GM19455 (cell line): Measurements from ENCODE around the gene ZDHHC11B.
"Not testable (repeated sequence)": the region's sequence is repeated elsewhere in the genome, so short reads cannot be mapped to it uniquely, and the experiment has no call there.

Experiments used
- ATAC-seq: cut with Tn5 transposase; IDR thresholded peaks from one replicate; pipeline ENCODE4 v1.9.1; 2021; ENCODE audit not compliant: unreplicated experiment

ZDHHC11B gene

GRCh38 chr5:754143-754632, 30.3 kb downstream of the ZDHHC11B start:
- ATAC-seq = not testable (repeated sequence)

- ATAC-seq = not testable (repeated sequence)
Measured at GRCh38 chr5:753567-754142, 30.9 kb downstream of the ZDHHC11B start.

- not testable (repeated sequence) for ATAC-seq
Measured at GRCh38 chr5:752532-753115, 31.9 kb downstream of the ZDHHC11B start.

GRCh38 chr5:751992-752391, 32.5 kb downstream of the ZDHHC11B start:
- not testable (repeated sequence) for ATAC-seq

GRCh38 chr5:751496-751895, 33.0 kb downstream of the ZDHHC11B start:
- no peak for ATAC-seq

GRCh38 chr5:750226-750625, 34.3 kb downstream of the ZDHHC11B start:
- ATAC-seq = not testable (repeated sequence)

- ATAC-seq = no peak
Measured at GRCh38 chr5:749101-749670, 35.3 kb downstream of the ZDHHC11B start.

GRCh38 chr5:748011-748980, 36.2 kb downstream of the ZDHHC11B start:
- not testable (repeated sequence) for ATAC-seq

GRCh38 chr5:747303-747844, 37.2 kb downstream of the ZDHHC11B start:
- not testable (repeated sequence) for ATAC-seq

GRCh38 chr5:746258-746761, 38.2 kb downstream of the ZDHHC11B start:
- no peak for ATAC-seq

- not testable (repeated sequence) for ATAC-seq
Measured at GRCh38 chr5:745272-746142, 39.0 kb downstream of the ZDHHC11B start.

GRCh38 chr5:743696-744404, 40.7 kb downstream of the ZDHHC11B start:
- not testable (repeated sequence) for ATAC-seq

- not testable (repeated sequence) for ATAC-seq
Measured at GRCh38 chr5:742276-742675, 42.3 kb downstream of the ZDHHC11B start.

- ATAC-seq = not testable (repeated sequence)
Measured at GRCh38 chr5:734145-734544, 50.4 kb downstream of the ZDHHC11B start.

- ATAC-seq = not testable (repeated sequence)
Measured at GRCh38 chr5:732754-733454, 51.6 kb downstream of the ZDHHC11B start.

GRCh38 chr5:729225-729624, 55.3 kb downstream of the ZDHHC11B start:
- not testable (repeated sequence) for ATAC-seq

GRCh38 chr5:727087-727486, 57.4 kb downstream of the ZDHHC11B start:
- not testable (repeated sequence) for ATAC-seq

GRCh38 chr5:723865-724264, 60.7 kb downstream of the ZDHHC11B start:
- not testable (repeated sequence) for ATAC-seq
